ENCODE data around the gene SENP1.

The SENP1 gene

DNA sequence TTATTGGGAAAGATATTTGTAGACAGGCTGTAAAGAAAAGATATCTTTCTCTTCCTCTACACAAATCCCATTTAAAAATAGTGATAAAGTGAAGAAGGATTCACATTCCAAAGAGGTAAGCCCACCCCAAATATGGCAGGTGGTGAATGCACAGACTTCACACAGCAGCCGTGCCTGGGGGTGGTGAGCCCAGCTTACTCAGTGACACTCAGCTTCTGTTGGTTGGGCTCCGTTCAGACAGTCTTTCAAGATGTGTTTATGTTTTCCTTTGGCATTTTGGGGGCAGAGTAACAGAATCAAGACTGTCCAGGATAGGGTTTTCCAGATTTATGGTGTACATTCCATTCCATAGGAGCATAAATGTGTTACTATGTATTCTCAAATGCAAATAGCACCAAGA, 97.5 kb downstream of the SENP1 start:
- no peak overlapping the region for H3K4me3 ChIP-seq (ENCODE audit: low read depth, low read length)
- TF ChIP-seq CTCF (IDR thresholded peaks at IDR 0.05; ENCODE audit: low read depth, low read length, missing control alignments): no peak
- DNase-seq (ENCODE audit: low read depth): no peak

DNA sequence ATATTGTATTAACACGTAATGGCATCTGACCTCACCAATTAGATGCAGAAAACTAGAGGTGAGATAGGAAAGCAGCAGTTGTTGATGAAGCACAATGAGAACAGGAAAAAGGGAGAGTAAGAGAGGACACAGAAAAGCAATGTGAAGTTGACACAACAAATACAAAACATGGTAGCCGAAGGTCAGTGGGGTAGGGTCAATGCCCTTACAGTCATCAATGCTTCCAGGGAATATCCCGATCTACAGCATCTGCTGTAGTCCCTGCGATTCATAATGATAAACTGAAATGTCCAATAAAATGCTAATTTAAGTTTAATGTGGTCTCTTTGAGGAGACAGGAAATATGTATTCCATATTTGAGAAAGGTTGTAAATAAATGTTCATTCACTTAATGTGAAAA, 98.7 kb downstream of the SENP1 start:
- no peak for DNase-seq (ENCODE audit: low read depth)
- no peak for TF ChIP-seq CTCF (IDR thresholded peaks at IDR 0.05; ENCODE audit: low read depth, low read length, missing control alignments)

GRCh38 chr12:48005750-48006021, 100.2 kb downstream of the SENP1 start:
- H3K4me3 ChIP-seq (ENCODE audit: low read depth, low read length): no peak overlapping the region
- no peak for TF ChIP-seq CTCF (IDR thresholded peaks at IDR 0.05; ENCODE audit: low read depth, low read length, missing control alignments)
- no peak for DNase-seq (ENCODE audit: low read depth)

More for the DNA sequence above, 98.7 kb downstream of the SENP1 start:
- H3K4me3 ChIP-seq (ENCODE audit: low read depth, low read length): no peak overlapping the region

DNA sequence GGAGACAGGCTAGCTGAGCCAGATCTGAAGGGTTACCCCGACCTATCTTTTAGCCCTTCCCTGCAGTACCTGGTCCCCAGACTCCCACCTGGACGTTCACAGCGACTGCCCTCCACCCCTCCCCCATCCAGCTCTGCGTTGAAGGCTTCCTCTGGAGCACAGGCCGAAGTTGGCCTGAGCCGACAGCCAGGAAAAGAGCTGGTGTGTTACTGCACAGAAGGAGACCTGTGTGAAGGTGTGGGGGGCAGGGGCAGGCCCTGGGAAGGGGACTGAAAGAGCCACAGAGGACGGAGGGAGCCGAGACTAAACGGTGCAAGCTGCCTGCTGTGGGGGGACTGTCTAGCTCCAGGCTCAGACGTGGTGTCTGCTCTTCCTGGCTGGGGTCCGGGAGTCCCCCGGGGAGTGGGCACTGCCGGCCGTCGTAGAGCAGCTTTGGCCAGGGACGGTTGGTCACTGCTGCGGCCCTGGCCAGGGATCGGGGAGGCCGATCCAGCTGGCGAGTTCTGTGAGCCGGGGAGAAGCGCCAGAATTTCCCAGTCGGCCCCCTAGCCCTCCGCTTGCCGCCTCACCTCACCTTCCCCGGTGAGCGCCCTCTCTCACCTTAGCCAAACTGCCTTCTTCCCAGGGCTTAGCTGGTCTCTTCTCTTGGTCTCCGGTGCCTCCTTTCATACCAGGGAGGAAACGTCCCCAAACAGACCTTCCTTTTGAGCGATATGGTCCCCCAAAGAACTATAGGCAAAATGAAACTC, 100.7 kb downstream of the SENP1 start:
- no peak overlapping the region for H3K4me3 ChIP-seq (ENCODE audit: low read depth, low read length)
- no peak for DNase-seq (ENCODE audit: low read depth)
- TF ChIP-seq CTCF (IDR thresholded peaks at IDR 0.05; ENCODE audit: low read depth, low read length, missing control alignments): no peak

- H3K4me3 ChIP-seq (ENCODE audit: low read depth, low read length): no peak within 1 kb of the TSS
- TF ChIP-seq CTCF (IDR thresholded peaks at IDR 0.05; ENCODE audit: low read depth, low read length, missing control alignments): no peak
- DNase-seq (ENCODE audit: low read depth): no peak
Measured at GRCh38 chr12:48004053-48004941, 101.6 kb downstream of the SENP1 start, which contains the start of gene COL2A1. Gene COL2A1 (minus strand): TSS chr12:48004476. CDS start chr12:48004321, 155 bp downstream.

DNA sequence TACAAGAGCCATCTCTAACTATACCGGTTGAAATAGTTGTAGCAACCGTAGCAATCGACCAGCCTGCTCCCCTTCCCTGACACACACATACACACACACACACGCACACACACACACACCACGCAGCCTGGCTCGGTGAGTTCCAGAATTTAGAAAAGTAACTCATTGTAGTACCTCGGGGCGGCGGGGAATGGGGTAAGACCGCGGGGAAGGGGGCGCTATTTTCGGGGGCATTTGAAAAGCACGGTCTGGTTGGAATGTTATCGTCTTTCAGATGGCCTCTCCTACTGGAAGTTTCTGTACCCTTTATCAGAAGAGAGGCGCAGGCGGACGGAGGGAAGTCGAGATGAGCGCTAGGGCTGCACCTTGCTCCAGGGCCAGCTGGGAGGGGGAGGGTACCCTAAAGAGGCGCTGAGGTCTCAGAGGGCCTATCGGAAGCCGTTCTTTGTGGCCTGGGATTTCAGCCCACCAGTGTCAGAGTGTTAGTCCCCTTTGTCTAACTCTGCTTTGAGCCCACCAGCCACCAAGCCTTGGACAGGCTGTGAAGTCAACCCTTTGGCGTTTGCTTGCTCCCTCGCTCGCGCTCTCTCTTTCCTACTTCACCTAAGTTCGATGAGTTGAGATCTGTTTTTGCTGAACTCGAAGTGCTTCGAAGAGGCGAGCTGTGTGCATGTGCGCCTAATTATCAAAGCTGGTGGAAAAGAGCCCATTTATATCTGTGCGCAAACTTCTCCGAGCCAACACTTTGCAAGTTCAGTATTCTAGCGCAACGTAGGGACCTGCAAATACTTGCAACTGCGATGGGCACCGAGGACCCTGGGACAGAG, 102.4 kb downstream of the SENP1 start:
- no peak for DNase-seq (ENCODE audit: low read depth)
- no peak overlapping the region for H3K4me3 ChIP-seq (ENCODE audit: low read depth, low read length)
- no peak for TF ChIP-seq CTCF (IDR thresholded peaks at IDR 0.05; ENCODE audit: low read depth, low read length, missing control alignments)

Data from GM12864 (cell line).